Raji (cell line): ENCODE measurements around the gene PLCH2.

Source experiments
- POLR2A ChIP-seq: IDR thresholded peaks from 2 replicates; pipeline ENCODE4 v1.6.1; 2011; ENCODE audit warnings: low read depth, low read length, control low read depth; ENCODE audit not compliant: insufficient read depth

The PLCH2 gene

GRCh38 chr1:2506007-2506860 is 30.1 kb downstream of the PLCH2 start:
- no peak for TF ChIP-seq POLR2A

- TF ChIP-seq POLR2A: no peak
These were observed 30.9 kb downstream of the PLCH2 start for GRCh38 chr1:2506901-2507565.

GRCh38 chr1:2507744-2508155 is 31.7 kb downstream of the PLCH2 start:
- no peak for TF ChIP-seq POLR2A

- TF ChIP-seq POLR2A: no peak
These were observed 32.1 kb downstream of the PLCH2 start for GRCh38 chr1:2508180-2508579.

GRCh38 chr1:2508751-2509150 is 32.7 kb downstream of the PLCH2 start:
- no peak for TF ChIP-seq POLR2A

GRCh38 chr1:2509589-2509988 is 33.5 kb downstream of the PLCH2 start:
- no peak for TF ChIP-seq POLR2A

GRCh38 chr1:2510366-2511155 is 34.5 kb downstream of the PLCH2 start:
- TF ChIP-seq POLR2A: no peak

- TF ChIP-seq POLR2A: no peak
These were observed 36.9 kb downstream of the PLCH2 start for GRCh38 chr1:2512862-2513421.

- no peak for TF ChIP-seq POLR2A
These were observed 38.0 kb downstream of the PLCH2 start for GRCh38 chr1:2513939-2514652.

GRCh38 chr1:2514863-2515762 is 39.0 kb downstream of the PLCH2 start:
- TF ChIP-seq POLR2A: no peak

GRCh38 chr1:2515763-2516080 is 39.6 kb downstream of the PLCH2 start:
- TF ChIP-seq POLR2A: no peak

- no peak for TF ChIP-seq POLR2A
These were observed 40.0 kb downstream of the PLCH2 start for GRCh38 chr1:2516124-2516523.

- no peak for TF ChIP-seq POLR2A
These were observed 40.9 kb downstream of the PLCH2 start for GRCh38 chr1:2516946-2517345.

GRCh38 chr1:2517966-2518365 is 41.9 kb downstream of the PLCH2 start:
- no peak for TF ChIP-seq POLR2A
